ENCODE data around the gene SLC22A17.
A peak's percentile ranks its signal among the peaks of the same experiment; 100 is the strongest.

- TF ChIP-seq CTCF (IDR thresholded peaks at IDR 0.05): peak; percentile 85 to 90 (median 86)
- TF ChIP-seq POLR2AphosphoS5 (IDR thresholded peaks at IDR 0.05): no peak
- TF ChIP-seq POLR2A (IDR thresholded peaks at IDR 0.05): no peak
- TF ChIP-seq EP300 (IDR thresholded peaks at IDR 0.05; ENCODE audit: low read depth): no peak
These were observed 24.5 kb downstream of the SLC22A17 start for GRCh38 chr14:23327947-23328744.
